Measurements from ENCODE around the gene ENTPD7.

The ENTPD7 gene

DNA sequence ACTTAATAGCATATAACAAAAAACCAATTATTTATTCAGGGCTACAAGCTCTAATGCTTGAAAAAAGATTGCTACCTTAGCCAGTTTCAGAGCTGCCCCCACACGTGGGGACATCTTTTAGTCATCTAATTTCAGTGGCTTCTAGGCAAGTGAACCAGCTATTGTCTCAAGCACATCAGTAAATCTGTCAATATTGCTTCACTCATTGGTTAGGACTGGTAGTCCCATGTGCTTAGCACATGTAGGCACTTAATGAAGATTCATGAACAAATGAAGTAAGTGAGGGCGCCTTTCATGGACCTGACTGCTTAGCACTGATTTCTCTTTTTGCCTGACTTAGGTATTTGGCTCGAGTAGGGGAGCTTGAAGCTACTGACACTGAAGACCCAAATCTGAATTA is 19.6 kb downstream of the ENTPD7 start:
- H2AFZ ChIP-seq (ENCODE audit: low read length) = no peak overlapping the region

DNA sequence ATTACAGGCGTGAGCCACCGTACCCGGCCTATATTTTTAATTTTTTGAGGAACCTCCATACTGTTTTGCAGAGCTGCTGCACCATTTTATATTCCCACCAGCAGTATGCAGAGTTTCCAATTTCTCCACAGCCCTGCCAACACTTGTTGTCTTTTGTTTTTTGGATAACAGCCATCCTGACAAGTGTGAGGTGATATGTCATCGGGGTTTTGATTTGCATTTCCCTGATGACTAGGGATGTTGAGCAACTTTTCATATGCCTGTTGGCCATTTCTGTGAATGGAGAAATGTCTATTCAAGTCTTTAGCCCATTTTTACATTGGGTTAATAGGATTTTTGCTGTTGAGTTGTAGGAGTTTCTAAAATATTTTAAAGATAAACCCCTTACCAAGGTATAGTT is 22.2 kb downstream of the ENTPD7 start:
- no peak overlapping the region for H3K27ac ChIP-seq (replicated peaks; ENCODE audit: low read length)

More for the DNA sequence above, 19.6 kb downstream of the ENTPD7 start:
- Histone ChIP-seq H3K23ac (ENCODE audit: low read depth, low read length, poor library complexity) (no peak overlapping the region), H4K91ac (ENCODE audit: low read depth, low read length, poor library complexity) (no peak overlapping the region), H2BK12ac (ENCODE audit: low read length) (no peak overlapping the region), H3K79me1 (ENCODE audit: low read depth, low read length) (no peaks in the 10 kb centered on the region), H4K8ac (ENCODE audit: low read depth, low read length) (no peak overlapping the region), H3K4me1 (ENCODE audit: control insufficient read depth in 2 of 2, insufficient read depth in 1 of 2, low read depth in 1 of 2, low read length in 2 of 2) (no peaks in the 10 kb centered on the region), H3K27me3 (ENCODE audit: control insufficient read depth in 3 of 3, insufficient read depth in 3 of 3, low read depth in 1 of 3, low read length in 3 of 3) (no peaks in the 10 kb centered on the region), H2BK15ac (ENCODE audit: low read length) (no peak overlapping the region), H3K36me3 (replicated peaks in 1 of 2; ENCODE audit: control insufficient read depth in 2 of 2, insufficient read depth in 2 of 2, low read length in 2 of 2) (peaks cover 15 to 23% of the 10 kb centered on the region in 2 donors), H2AK5ac (ENCODE audit: low read depth, low read length) (no peak overlapping the region), H2BK5ac (ENCODE audit: low read length) (no peak overlapping the region), H3K4me2 (ENCODE audit: insufficient read depth, low read length, poor library complexity, severe bottlenecking) (no peak overlapping the region), H2BK120ac (ENCODE audit: low read depth, low read length) (no peak overlapping the region), H3K9ac (ENCODE audit: low read depth, low read length, poor library complexity) (no peak overlapping the region), H3K4me3 (ENCODE audit: low read length in 2 of 2) (no peak overlapping the region), H3K9me3 (replicated peaks in 1 of 2; ENCODE audit: control insufficient read depth in 2 of 2, insufficient read depth in 1 of 2, low read depth in 1 of 2, low read length in 2 of 2) (no peaks in the 10 kb centered on the region), H3K27ac (replicated peaks; ENCODE audit: low read length) (no peak overlapping the region), H3K14ac (ENCODE audit: low read length) (no peak overlapping the region), H3K4ac (ENCODE audit: low read length) (no peak overlapping the region), H3K18ac (ENCODE audit: low read length) (no peak overlapping the region)
- DNase-seq (ENCODE audit: low spot score) = no peak
- no CpG with 5 or more reads among the region's 3 CpGs for WGBS, 2 donors (ENCODE audit: extremely low coverage in 2 of 2, insufficient read length in 2 of 2, insufficient replicate concordance in 1 of 2)

DNA sequence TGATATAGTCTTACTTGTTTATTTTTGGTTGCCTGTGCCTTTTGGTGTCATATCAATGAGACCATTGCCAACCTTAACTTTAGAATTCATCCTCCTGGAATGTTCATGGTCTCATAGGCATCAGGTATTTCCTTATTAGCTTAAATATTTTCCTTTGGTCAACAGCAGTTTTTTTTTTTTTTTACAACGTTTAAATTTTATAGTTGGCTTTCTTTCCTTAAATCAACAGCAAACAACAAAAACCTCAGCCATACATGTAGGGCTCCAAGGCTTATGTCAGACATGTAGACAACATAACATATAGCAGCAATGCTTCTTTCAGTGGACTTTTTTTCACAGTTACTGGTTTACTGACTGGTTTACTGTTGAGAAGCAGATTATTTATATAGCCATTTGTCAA is 22.7 kb downstream of the ENTPD7 start:
- Histone ChIP-seq H3K4me3 (ENCODE audit: low read length in 2 of 2) (no peak overlapping the region), H2BK12ac (ENCODE audit: low read length) (no peak overlapping the region), H3K18ac (ENCODE audit: low read length) (no peak overlapping the region), H2BK5ac (ENCODE audit: low read length) (no peak overlapping the region), H3K23ac (ENCODE audit: low read depth, low read length, poor library complexity) (no peak overlapping the region), H3K4me2 (ENCODE audit: insufficient read depth, low read length, poor library complexity, severe bottlenecking) (no peak overlapping the region), H3K4ac (ENCODE audit: low read length) (no peak overlapping the region), H2AFZ (ENCODE audit: low read length) (no peak overlapping the region), H3K9ac (ENCODE audit: low read depth, low read length, poor library complexity) (no peak overlapping the region), H2BK120ac (ENCODE audit: low read depth, low read length) (no peak overlapping the region), H3K9me3 (replicated peaks in 1 of 2; ENCODE audit: control insufficient read depth in 2 of 2, insufficient read depth in 1 of 2, low read depth in 1 of 2, low read length in 2 of 2) (no peaks in the 10 kb centered on the region), H3K14ac (ENCODE audit: low read length) (no peak overlapping the region), H3K27ac (replicated peaks; ENCODE audit: low read length) (no peak overlapping the region), H3K36me3 (replicated peaks in 1 of 2; ENCODE audit: control insufficient read depth in 2 of 2, insufficient read depth in 2 of 2, low read length in 2 of 2) (peaks cover 15 to 32% of the 10 kb centered on the region in 2 donors), H4K91ac (ENCODE audit: low read depth, low read length, poor library complexity) (no peak overlapping the region), H3K79me1 (ENCODE audit: low read depth, low read length) (no peaks in the 10 kb centered on the region), H4K8ac (ENCODE audit: low read depth, low read length) (no peak overlapping the region), H2AK5ac (ENCODE audit: low read depth, low read length) (no peak overlapping the region), H3K27me3 (ENCODE audit: control insufficient read depth in 3 of 3, insufficient read depth in 3 of 3, low read depth in 1 of 3, low read length in 3 of 3) (no peaks in the 10 kb centered on the region), H3K4me1 (ENCODE audit: control insufficient read depth in 2 of 2, insufficient read depth in 1 of 2, low read depth in 1 of 2, low read length in 2 of 2) (no peaks in the 10 kb centered on the region), H2BK15ac (ENCODE audit: low read length) (no peak overlapping the region)
- WGBS, 2 donors (ENCODE audit: extremely low coverage in 2 of 2, insufficient read length in 2 of 2, insufficient replicate concordance in 1 of 2) = no CpG with 5 or more reads among the region's 1 CpG
- DNase-seq (ENCODE audit: low spot score) = no peak

More for the DNA sequence above, 22.2 kb downstream of the ENTPD7 start:
- Histone ChIP-seq H3K9me3 (replicated peaks in 1 of 2; ENCODE audit: control insufficient read depth in 2 of 2, insufficient read depth in 1 of 2, low read depth in 1 of 2, low read length in 2 of 2) (no peaks in the 10 kb centered on the region), H3K4ac (ENCODE audit: low read length) (no peak overlapping the region), H2BK120ac (ENCODE audit: low read depth, low read length) (no peak overlapping the region), H2BK15ac (ENCODE audit: low read length) (no peak overlapping the region), H3K79me1 (ENCODE audit: low read depth, low read length) (no peaks in the 10 kb centered on the region), H3K4me1 (ENCODE audit: control insufficient read depth in 2 of 2, insufficient read depth in 1 of 2, low read depth in 1 of 2, low read length in 2 of 2) (no peaks in the 10 kb centered on the region), H3K27me3 (ENCODE audit: control insufficient read depth in 3 of 3, insufficient read depth in 3 of 3, low read depth in 1 of 3, low read length in 3 of 3) (no peaks in the 10 kb centered on the region), H4K91ac (ENCODE audit: low read depth, low read length, poor library complexity) (no peak overlapping the region), H2BK5ac (ENCODE audit: low read length) (no peak overlapping the region), H3K9ac (ENCODE audit: low read depth, low read length, poor library complexity) (no peak overlapping the region), H3K23ac (ENCODE audit: low read depth, low read length, poor library complexity) (no peak overlapping the region), H3K36me3 (replicated peaks in 1 of 2; ENCODE audit: control insufficient read depth in 2 of 2, insufficient read depth in 2 of 2, low read length in 2 of 2) (peaks cover 15 to 32% of the 10 kb centered on the region in 2 donors), H3K4me3 (ENCODE audit: low read length in 2 of 2) (no peak overlapping the region), H2AFZ (ENCODE audit: low read length) (no peak overlapping the region), H3K18ac (ENCODE audit: low read length) (no peak overlapping the region), H2AK5ac (ENCODE audit: low read depth, low read length) (no peak overlapping the region), H3K4me2 (ENCODE audit: insufficient read depth, low read length, poor library complexity, severe bottlenecking) (no peak overlapping the region), H4K8ac (ENCODE audit: low read depth, low read length) (no peak overlapping the region), H3K14ac (ENCODE audit: low read length) (no peak overlapping the region), H2BK12ac (ENCODE audit: low read length) (no peak overlapping the region)
- no CpG with 5 or more reads among the region's 4 CpGs for WGBS, 2 donors (ENCODE audit: extremely low coverage in 2 of 2, insufficient read length in 2 of 2, insufficient replicate concordance in 1 of 2)
- DNase-seq (ENCODE audit: low spot score) = no peak

DNA sequence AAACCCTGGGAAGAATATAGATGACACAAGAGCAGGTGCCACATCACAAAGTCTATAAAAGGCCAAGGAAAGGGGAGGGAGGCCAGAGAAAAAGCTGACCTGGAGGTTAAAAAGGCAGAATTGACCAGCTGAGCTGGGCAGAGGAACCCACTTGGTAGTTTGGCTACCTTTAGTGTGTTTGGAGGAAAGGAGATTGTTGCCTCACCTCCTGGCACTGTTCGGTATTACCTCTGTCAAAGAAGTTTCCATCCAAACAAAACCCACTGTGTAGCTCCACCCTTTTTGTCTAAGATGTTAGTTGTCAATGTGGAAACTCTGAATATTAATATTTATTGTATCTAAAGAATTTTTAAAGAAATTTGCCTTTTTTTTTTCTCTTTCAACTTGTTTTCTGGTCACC is 23.4 kb downstream of the ENTPD7 start:
- Histone ChIP-seq H3K14ac (ENCODE audit: low read length) (no peak overlapping the region), H3K9me3 (replicated peaks in 1 of 2; ENCODE audit: control insufficient read depth in 2 of 2, insufficient read depth in 1 of 2, low read depth in 1 of 2, low read length in 2 of 2) (no peaks in the 10 kb centered on the region), H2BK12ac (ENCODE audit: low read length) (no peak overlapping the region), H3K27ac (replicated peaks; ENCODE audit: low read length) (no peak overlapping the region), H3K9ac (ENCODE audit: low read depth, low read length, poor library complexity) (no peak overlapping the region), H3K23ac (ENCODE audit: low read depth, low read length, poor library complexity) (no peak overlapping the region), H3K79me1 (ENCODE audit: low read depth, low read length) (no peaks in the 10 kb centered on the region), H3K36me3 (replicated peaks in 1 of 2; ENCODE audit: control insufficient read depth in 2 of 2, insufficient read depth in 2 of 2, low read length in 2 of 2) (peaks cover 15 to 32% of the 10 kb centered on the region in 2 donors), H4K91ac (ENCODE audit: low read depth, low read length, poor library complexity) (no peak overlapping the region), H2AFZ (ENCODE audit: low read length) (no peak overlapping the region), H2AK5ac (ENCODE audit: low read depth, low read length) (no peak overlapping the region), H2BK15ac (ENCODE audit: low read length) (no peak overlapping the region), H3K27me3 (ENCODE audit: control insufficient read depth in 3 of 3, insufficient read depth in 3 of 3, low read depth in 1 of 3, low read length in 3 of 3) (no peaks in the 10 kb centered on the region), H3K18ac (ENCODE audit: low read length) (no peak overlapping the region), H3K4me3 (ENCODE audit: low read length in 2 of 2) (no peak overlapping the region), H2BK120ac (ENCODE audit: low read depth, low read length) (no peak overlapping the region), H4K8ac (ENCODE audit: low read depth, low read length) (no peak overlapping the region), H3K4ac (ENCODE audit: low read length) (no peak overlapping the region), H2BK5ac (ENCODE audit: low read length) (no peak overlapping the region), H3K4me1 (ENCODE audit: control insufficient read depth in 2 of 2, insufficient read depth in 1 of 2, low read depth in 1 of 2, low read length in 2 of 2) (no peaks in the 10 kb centered on the region), H3K4me2 (ENCODE audit: insufficient read depth, low read length, poor library complexity, severe bottlenecking) (no peak overlapping the region)
- DNase-seq (ENCODE audit: low spot score) = no peak
- WGBS, 2 donors (ENCODE audit: extremely low coverage in 2 of 2, insufficient read length in 2 of 2, insufficient replicate concordance in 1 of 2) = no CpG with 5 or more reads among the region's 1 CpG

Measured in neuronal stem cell (in vitro differentiated cells).